Measurements from ENCODE around the gene TRIM13. TPM values are rescaled to one million over a fixed set of nuclear protein-coding genes. Genes with fewer than 3 reads are reported as not detected.

Gene TRIM13
- polyA plus RNA-seq, 1 of the 3 experiments (the other 2 are of a cell fraction), result 8.3 TPM

- Histone ChIP-seq H2AFZ (ENCODE audit: low read depth) (no peak overlapping the region), H3K4me2 (no peak overlapping the region)
Observed at GRCh38 chr13:49972709-49973108, 24.1 kb upstream of the TRIM13 start.

GRCh38 chr13:49975826-49976225 lies 21.0 kb upstream of the TRIM13 start:
- WGBS (ENCODE audit: low lambda C conversion rate), result 100% methylated on average over 1 of the region's 1 CpG
- no peak overlapping the region for H3K27ac ChIP-seq (ENCODE audit: low read depth in 2 of 2, low read length in 1 of 2)
- ChIA-PET POLR2A (no interaction called here), CTCF (interaction anchor here (0.6 to 5.5 kb wide), 34 partner anchors 9 to 1096 kb away, joined by 3 to 45 read pairs (median 4); partner anchors contain the start of gene TRIM13)
- H2AFZ ChIP-seq (ENCODE audit: low read depth), result peak overlapping the region; percentile 5; the same call in 1 of the 2 replicates
- no peaks in the 10 kb centered on the region for H3K36me3 ChIP-seq (replicated peaks in 1 of 2; ENCODE audit: control insufficient read depth in 1 of 2, insufficient read depth in 2 of 2, low read length in 1 of 2)
- no peaks in the 10 kb centered on the region for H4K20me1 ChIP-seq (ENCODE audit: insufficient read depth)
- peak overlapping the region; percentile 18; the same call in 1 of the 2 replicates for H3K4me2 ChIP-seq
- H3K27me3 ChIP-seq (ENCODE audit: insufficient read depth), result no peaks in the 10 kb centered on the region
- no peak overlapping the region for H3K4me3 ChIP-seq (ENCODE audit: low read depth in 2 of 2, low read length in 1 of 2)
- no peak for DNase-seq
- no peaks in the 10 kb centered on the region for H3K9me3 ChIP-seq
- no peaks in the 10 kb centered on the region for H3F3A ChIP-seq (replicated peaks; ENCODE audit: insufficient read depth)
- H3K4me1 ChIP-seq (ENCODE audit: control insufficient read depth in 1 of 2, insufficient read depth in 2 of 2, low read depth in 1 of 2, low read length in 1 of 2), result peaks cover 4 to 5% of the 10 kb centered on the region in 2 experiments; a peak in 2 of 4 replicates
- TF ChIP-seq YY1 (IDR thresholded peaks at IDR 0.05; ENCODE audit: low read depth) (no peak), FOXJ3 (CRISPR knock-in tag; IDR thresholded peaks at IDR 0.05) (no peak), RAD21 (IDR thresholded peaks at IDR 0.05; ENCODE audit: low read length) (no peak), JUND (IDR thresholded peaks at IDR 0.05) (no peak), RCOR1 (IDR thresholded peaks at IDR 0.05; ENCODE audit: low read length) (no peak)
- H3K79me2 ChIP-seq (ENCODE audit: insufficient read depth), result no peaks in the 10 kb centered on the region
- no peak overlapping the region for H3K9ac ChIP-seq
- H3K9me2 ChIP-seq, result no peaks in the 10 kb centered on the region

More at GRCh38 chr13:49972709-49973108, 24.1 kb upstream of the TRIM13 start:
- Histone ChIP-seq H3K4me1 (ENCODE audit: control insufficient read depth in 1 of 2, insufficient read depth in 2 of 2, low read depth in 1 of 2, low read length in 1 of 2) (peaks cover 4 to 5% of the 10 kb centered on the region in 2 experiments; a peak in 2 of 4 replicates), H3K9me3 (no peaks in the 10 kb centered on the region), H3K27me3 (ENCODE audit: insufficient read depth) (no peaks in the 10 kb centered on the region), H3K79me2 (ENCODE audit: insufficient read depth) (no peaks in the 10 kb centered on the region; the same call in 1 of the 2 replicates), H3K4me3 (ENCODE audit: low read depth in 2 of 2, low read length in 1 of 2) (no peak overlapping the region), H3K36me3 (replicated peaks in 1 of 2; ENCODE audit: control insufficient read depth in 1 of 2, insufficient read depth in 2 of 2, low read length in 1 of 2) (no peaks in the 10 kb centered on the region), H3K9me2 (no peaks in the 10 kb centered on the region), H4K20me1 (ENCODE audit: insufficient read depth) (no peaks in the 10 kb centered on the region), H3K27ac (ENCODE audit: low read depth in 2 of 2, low read length in 1 of 2) (no peak overlapping the region), H3K9ac (no peak overlapping the region), H3F3A (replicated peaks; ENCODE audit: insufficient read depth) (no peaks in the 10 kb centered on the region)
- DNase-seq, result no peak
- WGBS (ENCODE audit: low lambda C conversion rate), result 90% methylated on average over 4 of the region's 4 CpGs
- CTCF ChIA-PET, result no interaction called here
- POLR2A ChIA-PET, result no interaction called here
- TF ChIP-seq USF2 (IDR thresholded peaks at IDR 0.05; ENCODE audit: borderline replicate concordance, low read depth, low read length), result no peak
- TF ChIP-seq ELF1 (IDR thresholded peaks at IDR 0.05), result no peak
- no peak for TF ChIP-seq REST (IDR thresholded peaks at IDR 0.05; ENCODE audit: low read depth, low read length)
- TF ChIP-seq FOSL2 (IDR thresholded peaks at IDR 0.05; ENCODE audit: borderline replicate concordance, low read depth), result no peak
- no peak for TF ChIP-seq MEF2A (IDR thresholded peaks at IDR 0.05; ENCODE audit: borderline replicate concordance, low read depth)
- no peak for TF ChIP-seq RCOR1 (IDR thresholded peaks at IDR 0.05; ENCODE audit: low read length)

Measured in SK-N-SH (cell line).